Right lobe of liver (tissue), 6 donors: ENCODE results near the gene SRGN. TPM values are rescaled to one million over a fixed set of nuclear protein-coding genes. Genes with fewer than 3 reads are reported as not detected.
A peak's percentile ranks its signal among the peaks of the same experiment; 100 is the strongest.

Source experiments
- ATAC-seq, 4 donors: fragments of 200-7000 bp; cut with Tn5 transposase; one replicate each; pipeline ENCODE4 v1.9.1; 2020; ENCODE audit warnings: mild to moderate bottlenecking in 4 of 4, moderate library complexity in 4 of 4
- DNase-seq, 3 donors: peaks; one replicate each; pipeline ENCODE4 v3.0.0-alpha.2; 2020
- H3K27ac ChIP-seq, 3 donors: fragments of 200-600 bp; one replicate each; pipeline ENCODE4 v1.8.0; 2022
- H3K27me3 ChIP-seq, 2 donors: fragments of 200-600 bp; one replicate each; pipeline ENCODE4 v1.8.0; 2022
- H3K36me3 ChIP-seq, 4 donors: fragments of 200-600 bp; sonication (generic) in 1 of 4; one replicate each; pipeline versions ENCODE4 v1.5.1 to v1.8.0; 2017 to 2022; ENCODE audit warnings: control low read depth in 1 of 4
- H3K4me1 ChIP-seq, 4 donors: fragments of 200-600 bp; sonication (generic) in 1 of 4; one replicate each; pipeline versions ENCODE4 v1.5.1 to v1.8.0; 2017 to 2022; ENCODE audit warnings: control low read depth in 1 of 4
- H3K4me3 ChIP-seq, 3 donors: fragments of 200-600 bp; one replicate each; pipeline ENCODE4 v1.8.0; 2022
- H3K9me3 ChIP-seq, 4 donors: fragments of 200-600 bp; sonication (generic) in 1 of 4; one replicate each; pipeline versions ENCODE4 v1.5.1 to v1.8.0; 2017 to 2022; ENCODE audit warnings: control low read depth in 1 of 4
- POLR2A ChIP-seq: fragments of 450-650 bp; IDR thresholded peaks from one replicate; pipeline ENCODE4 v1.6.1; 2017; ENCODE audit warnings: antibody characterized with exemption, mild to moderate bottlenecking
- WGBS: methylation state at CpG from one replicate; pipeline ENCODE4 v1.1.6; 2018; ENCODE audit warnings: low coverage, low lambda C conversion rate; ENCODE audit not compliant: insufficient coverage; ENCODE audit errors: missing lambda C conversion rate; 5-methylcytosine and 5-hydroxymethylcytosine counted together
- intact Hi-C, 2 donors: fragments of 100-400 bp; cut with DNase I; formaldehyde crosslinking; loops; one replicate each; pipeline versions ENCODE4 v1.11.2 to v1.14.1; 2022
- total RNA-seq, 6 experiments: library from RNA; depleted of rRNA in 2 of 6; stranded (reverse); fragments of >200 nt in 2 of 6; fragmentation: NEBNext Ultra II Directional in 3 of 6; extraction: Animal tissue kit (Norgen Biotek cat#: 25700) in 3 of 6; gene quantifications; one replicate each; pipeline versions ENCODE4 v1.1.0 to v1.2.4, GENCODE V29; 2016 to 2023
- TF ChIP-seq, protein P1 (sequence below), 4 donors: fragments of 200-600 bp in 3 of 4; fragments of 450-650 bp in 1 of 4; IDR thresholded peaks; one replicate each; pipeline versions ENCODE4 v1.5.1 to v1.8.0; 2016 to 2022; ENCODE audit warnings: antibody characterized with exemption in 4 of 4, mild to moderate bottlenecking in 2 of 4
- donor health status: DM: no; HTN: yes; CAD: no.
- donor health status: DM: no; HTN: no; CAD: no.
- donor health status: DM: no; HTN: no; CAD: no.
- donor health status: DM: no; HTN: yes; CAD: no.
- donor health status: DM: no; HTN: yes; CAD: no.

Gene SRGN
- total RNA-seq, 6 experiments from 2014 or later: 20.0 to 95.1 (median 31.9) TPM

DNA sequence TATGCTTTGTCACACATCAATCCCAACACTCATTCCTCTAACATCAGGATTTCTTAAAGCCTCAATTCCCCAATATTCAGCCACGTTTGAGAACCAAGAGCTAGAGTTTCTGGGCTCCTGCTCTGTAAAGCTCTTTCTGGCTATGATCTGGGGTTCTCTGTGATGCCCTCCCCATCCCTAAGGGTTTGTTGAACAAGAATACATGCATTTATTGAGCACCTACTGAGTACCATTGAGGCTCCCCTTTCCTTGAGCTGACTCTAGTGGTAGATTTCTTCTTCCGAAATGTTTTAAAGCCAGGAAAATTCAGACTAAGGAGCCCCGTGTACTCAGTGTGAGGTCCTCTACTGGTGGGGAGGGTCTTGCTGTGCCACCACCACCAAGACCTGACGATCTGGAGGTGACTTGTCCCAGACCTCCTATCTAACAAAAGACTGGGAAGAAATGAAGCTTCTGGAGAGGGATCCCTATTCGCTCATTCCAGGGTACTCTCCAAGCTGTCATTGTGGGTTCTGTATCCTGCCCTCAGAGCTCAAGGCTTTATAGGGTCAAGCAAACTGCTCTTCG, 23.1 kb upstream of the SRGN start:
- Histone ChIP-seq H3K4me1 (peaks cover 0 to 3% (median 0%) of the 10 kb centered on the region in 4 donors), H3K36me3 (no peaks in the 10 kb centered on the region), H3K27me3 (no peaks in the 10 kb centered on the region), H3K27ac (peak overlapping the region in 1 of 3 donors; percentile 43), H3K4me3 (no peak overlapping the region), H3K9me3 (no peaks in the 10 kb centered on the region)
- ATAC-seq (no peak), DNase-seq (no peak)
- intact Hi-C loops: no loop called here
- 53% methylated on average over 5 of the region's 6 CpGs for WGBS
- TF ChIP-seq, protein P1, sequence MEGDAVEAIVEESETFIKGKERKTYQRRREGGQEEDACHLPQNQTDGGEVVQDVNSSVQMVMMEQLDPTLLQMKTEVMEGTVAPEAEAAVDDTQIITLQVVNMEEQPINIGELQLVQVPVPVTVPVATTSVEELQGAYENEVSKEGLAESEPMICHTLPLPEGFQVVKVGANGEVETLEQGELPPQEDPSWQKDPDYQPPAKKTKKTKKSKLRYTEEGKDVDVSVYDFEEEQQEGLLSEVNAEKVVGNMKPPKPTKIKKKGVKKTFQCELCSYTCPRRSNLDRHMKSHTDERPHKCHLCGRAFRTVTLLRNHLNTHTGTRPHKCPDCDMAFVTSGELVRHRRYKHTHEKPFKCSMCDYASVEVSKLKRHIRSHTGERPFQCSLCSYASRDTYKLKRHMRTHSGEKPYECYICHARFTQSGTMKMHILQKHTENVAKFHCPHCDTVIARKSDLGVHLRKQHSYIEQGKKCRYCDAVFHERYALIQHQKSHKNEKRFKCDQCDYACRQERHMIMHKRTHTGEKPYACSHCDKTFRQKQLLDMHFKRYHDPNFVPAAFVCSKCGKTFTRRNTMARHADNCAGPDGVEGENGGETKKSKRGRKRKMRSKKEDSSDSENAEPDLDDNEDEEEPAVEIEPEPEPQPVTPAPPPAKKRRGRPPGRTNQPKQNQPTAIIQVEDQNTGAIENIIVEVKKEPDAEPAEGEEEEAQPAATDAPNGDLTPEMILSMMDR (IDR thresholded peaks at IDR 0.05): no peak
- TF ChIP-seq POLR2A: no peak

DNA sequence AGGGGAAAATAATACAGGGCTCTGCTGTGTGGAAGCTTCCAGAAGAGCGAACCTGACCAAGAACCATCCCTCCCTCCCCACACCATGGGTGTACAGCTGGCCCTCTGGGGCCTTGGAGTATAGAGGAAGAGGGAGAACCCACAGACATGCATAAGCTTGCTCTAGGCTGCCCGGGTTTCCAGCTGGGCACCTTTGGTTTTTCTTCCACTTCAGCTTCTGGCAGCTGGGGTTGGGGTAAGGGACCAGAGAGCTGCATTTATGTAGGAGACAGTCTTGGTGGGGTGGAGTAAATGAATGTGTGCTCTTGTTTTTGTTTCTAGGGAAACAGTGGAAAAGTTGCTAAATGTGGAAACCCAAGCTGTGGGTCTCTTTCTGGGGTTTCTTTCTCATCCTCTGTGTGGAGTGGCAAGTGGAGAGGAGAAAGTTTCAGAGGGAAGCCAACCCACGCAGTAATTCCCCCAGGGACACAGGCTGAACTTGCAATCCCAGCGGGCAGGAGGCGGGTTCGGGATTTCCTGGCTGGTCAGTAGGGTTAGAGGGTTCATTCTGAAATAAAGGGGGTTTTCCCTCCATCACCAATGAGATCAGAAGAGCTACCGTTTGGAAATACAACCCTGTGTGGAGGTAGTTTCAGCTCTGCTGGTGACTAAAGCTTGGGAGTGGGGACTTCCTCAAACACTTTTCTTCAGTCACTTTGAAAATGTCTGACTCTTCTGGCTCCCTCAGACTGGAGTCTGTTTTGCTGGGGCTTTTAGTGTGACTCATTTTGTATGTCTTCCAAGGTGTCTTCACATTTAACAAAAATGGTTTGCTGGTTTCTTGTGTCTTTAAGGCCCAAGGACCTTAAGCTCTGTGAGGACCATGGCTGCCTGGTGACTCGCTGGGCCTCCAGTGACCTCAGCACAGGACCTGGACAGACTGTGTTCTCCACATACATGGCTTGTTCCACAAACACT, 22.2 kb upstream of the SRGN start:
- Histone ChIP-seq H3K27ac (peak overlapping the region in 2 of 3 donors; percentile 8 to 43), H3K4me1 (peaks cover 0 to 3% (median 0%) of the 10 kb centered on the region in 4 donors), H3K36me3 (no peaks in the 10 kb centered on the region), H3K27me3 (no peaks in the 10 kb centered on the region), H3K4me3 (no peak overlapping the region), H3K9me3 (no peaks in the 10 kb centered on the region)
- intact Hi-C loops: no loop called here
- DNase-seq: no peak
- no peak for TF ChIP-seq POLR2A
- 49% methylated on average over 5 of the region's 8 CpGs for WGBS
- ATAC-seq: peak in 2 of 4 donors; percentile 7 to 19

DNA sequence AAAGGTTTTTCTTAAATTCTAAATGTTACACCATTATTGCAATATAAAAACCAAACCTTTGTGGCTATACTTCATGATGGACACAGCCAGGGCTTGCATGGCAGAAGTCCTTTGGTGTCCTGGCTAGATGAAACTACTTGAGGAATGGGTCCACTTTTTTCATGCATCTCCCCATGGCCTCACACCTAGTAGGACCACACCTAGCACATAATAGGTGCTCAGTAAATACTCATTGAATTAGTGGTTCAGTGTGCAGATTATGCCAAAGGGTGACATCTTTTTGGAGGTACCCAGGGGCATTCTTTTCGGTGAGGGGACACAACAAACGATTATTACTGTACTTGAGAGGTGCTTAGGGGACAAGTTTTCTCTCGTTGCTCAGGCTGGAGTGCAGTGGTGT, 20.7 kb upstream of the SRGN start:
- WGBS: no CpG with 5 or more reads among the region's 3 CpGs
- no peak for TF ChIP-seq POLR2A
- TF ChIP-seq, protein P1 (IDR thresholded peaks at IDR 0.05): no peak
- H3K4me3 ChIP-seq: no peak overlapping the region
- no peaks in the 10 kb centered on the region for H3K4me1 ChIP-seq
- no peaks in the 10 kb centered on the region for H3K9me3 ChIP-seq
- H3K27me3 ChIP-seq: no peaks in the 10 kb centered on the region
- no peak overlapping the region for H3K27ac ChIP-seq
- ATAC-seq (no peak), DNase-seq (no peak)
- H3K36me3 ChIP-seq: no peaks in the 10 kb centered on the region
- intact Hi-C loops: no loop called here

DNA sequence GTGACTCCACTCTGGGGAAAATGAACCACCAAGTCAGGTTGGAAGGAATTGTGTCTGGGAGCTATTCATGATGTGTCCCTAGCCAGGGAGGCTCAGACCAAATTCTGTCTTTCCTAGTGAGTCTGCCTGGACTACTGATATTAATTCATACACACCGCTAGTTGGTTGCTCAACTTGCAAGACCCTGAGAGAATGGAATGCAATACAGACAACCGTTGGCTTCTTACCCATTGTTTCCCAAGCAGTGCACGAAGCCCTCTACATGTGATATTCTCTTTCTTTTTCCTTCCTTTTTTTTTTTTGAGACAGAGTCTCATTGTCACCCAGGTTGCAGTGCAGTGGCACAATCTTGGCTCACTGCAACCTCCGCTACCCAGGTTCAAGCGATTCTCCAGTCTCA, 19.4 kb upstream of the SRGN start:
- H3K4me3 ChIP-seq: no peak overlapping the region
- no peaks in the 10 kb centered on the region for H3K4me1 ChIP-seq
- WGBS: 80% methylated on average over 5 of the region's 5 CpGs
- no peak overlapping the region for H3K27ac ChIP-seq
- DNase-seq (no peak), ATAC-seq (no peak)
- intact Hi-C loops: no loop called here
- H3K9me3 ChIP-seq: no peaks in the 10 kb centered on the region
- no peak for TF ChIP-seq POLR2A
- TF ChIP-seq, protein P1 (IDR thresholded peaks at IDR 0.05): no peak
- H3K36me3 ChIP-seq: no peaks in the 10 kb centered on the region
- H3K27me3 ChIP-seq: no peaks in the 10 kb centered on the region
